PC-3 (cell line): Measurements from ENCODE around the gene GPR143. TPM values are rescaled to one million over a fixed set of nuclear protein-coding genes. Genes with fewer than 3 reads are reported as not detected.

Source experiments
- ATAC-seq: fragments of 200-7000 bp; cut with Tn5 transposase; 2 replicates; pipeline ENCODE4 v1.9.1; 2020; ENCODE audit warnings: mild to moderate bottlenecking, moderate library complexity
- BruUV-seq: library from RNA; stranded (reverse); fragments of 400-500 nt; replicated peaks from 2 replicates; lab custom pipeline; 2021; lab: Mats Ljungman, UMichigan
- CTCF ChIA-PET: fragments of 300-600 bp; sonication (Branson Sonifier 250); formaldehyde crosslinking; loops from one replicate; lab custom pipeline; 2022; ENCODE audit warnings: antibody characterized with exemption; lab: Charles Lee
- POLR2A ChIA-PET: fragments of 300-600 bp; sonication (Branson Sonifier 250); formaldehyde crosslinking; loops from one replicate; lab custom pipeline; 2022; ENCODE audit warnings: antibody characterized with exemption; ENCODE audit not compliant: unreplicated experiment; lab: Charles Lee
- DNase-seq: peaks from one replicate; pipeline ENCODE4 v3.0.0-alpha.2; 2015
- H2AFZ ChIP-seq: fragments of 300-600 bp; sonication (generic); 2 replicates; pipeline ENCODE4 v1.6.0; 2016; ENCODE audit warnings: antibody characterized with exemption, low read length
- H3F3A ChIP-seq: fragments of 300-600 bp; sonication (generic); one replicate; pipeline ENCODE4 v1.6.0; 2017; ENCODE audit warnings: antibody characterized with exemption, low read length, control low read depth, mild to moderate bottlenecking; ENCODE audit not compliant: unreplicated experiment
- H3K27ac ChIP-seq: fragments of 300-600 bp; sonication (generic); 2 replicates; pipeline ENCODE4 v1.5.1; 2016; ENCODE audit warnings: mild to moderate bottlenecking, low read length
- H3K27me3 ChIP-seq: fragments of 300-600 bp; sonication (generic); 2 replicates; pipeline ENCODE4 v1.6.1; 2016; ENCODE audit warnings: low read length, mixed read lengths
- H3K36me3 ChIP-seq: fragments of 300-600 bp; sonication (generic); 2 replicates; pipeline ENCODE4 v1.6.1; 2016; ENCODE audit warnings: low read depth, mixed run types, low read length, mixed read lengths
- H3K4me1 ChIP-seq: fragments of 300-600 bp; sonication (generic); 2 replicates; pipeline ENCODE4 v1.5.1; 2016; ENCODE audit warnings: low read length; ENCODE audit not compliant: insufficient read depth
- H3K4me2 ChIP-seq: fragments of 300-600 bp; sonication (generic); 2 replicates; pipeline ENCODE4 v1.6.0; 2016; ENCODE audit warnings: low read length
- H3K4me3 ChIP-seq: fragments of 300-600 bp; sonication (generic); 2 replicates; pipeline ENCODE4 v1.5.1; 2016; ENCODE audit warnings: mild to moderate bottlenecking, low read length, mixed read lengths
- H3K79me2 ChIP-seq: fragments of 300-600 bp; sonication (generic); 2 replicates; pipeline ENCODE4 v1.6.1; 2017; ENCODE audit warnings: low read length, mixed read lengths
- H3K9ac ChIP-seq: fragments of 300-600 bp; sonication (generic); 2 replicates; pipeline ENCODE4 v1.6.0; 2016; ENCODE audit warnings: mild to moderate bottlenecking, low read length
- H3K9me2 ChIP-seq: fragments of 300-600 bp; sonication (generic); replicated peaks from 2 replicates; pipeline ENCODE4 v1.6.1; 2016; ENCODE audit warnings: mixed run types, low read length, mixed read lengths
- H3K9me3 ChIP-seq: fragments of 300-600 bp; sonication (generic); 2 replicates; pipeline ENCODE4 v1.6.1; 2016; ENCODE audit warnings: low read length, mixed read lengths
- H4K20me1 ChIP-seq: fragments of 300-600 bp; sonication (generic); 2 replicates; pipeline ENCODE4 v1.6.1; 2016; ENCODE audit warnings: low read length, mixed read lengths
- EZH2 ChIP-seq: fragments of 300-600 bp; sonication (generic); IDR thresholded peaks from one replicate; pipeline ENCODE4 v1.6.1; 2017; ENCODE audit warnings: antibody characterized with exemption, mild to moderate bottlenecking, low read length; ENCODE audit not compliant: unreplicated experiment
- EZH2phosphoT487 ChIP-seq: fragments of 300-600 bp; sonication (generic); IDR thresholded peaks from 2 replicates; pipeline ENCODE4 v1.6.1; 2018; ENCODE audit warnings: mild to moderate bottlenecking, antibody characterized with exemption, low read length, borderline replicate concordance
- intact Hi-C: fragments of 100-400 bp; cut with micrococcal nuclease; formaldehyde crosslinking; loops from 2 replicates; pipeline ENCODE4 v1.9.0; 2023
- total RNA-seq: library from RNA; depleted of rRNA; stranded (reverse); fragments of >200 nt; gene quantifications from 2 replicates; pipeline ENCODE4 v1.2.3, GENCODE V29; 2014
- TF ChIP-seq, protein P1 (sequence below): fragments of 300-600 bp; sonication (generic); conservative IDR thresholded peaks from 2 replicates; pipeline ENCODE4 v1.5.1; 2017; ENCODE audit warnings: antibody characterized with exemption, low read depth, mild to moderate bottlenecking, low read length

The GPR143 gene
- total RNA-seq, 1 experiment from 2014 or later: 0.47 TPM

DNA sequence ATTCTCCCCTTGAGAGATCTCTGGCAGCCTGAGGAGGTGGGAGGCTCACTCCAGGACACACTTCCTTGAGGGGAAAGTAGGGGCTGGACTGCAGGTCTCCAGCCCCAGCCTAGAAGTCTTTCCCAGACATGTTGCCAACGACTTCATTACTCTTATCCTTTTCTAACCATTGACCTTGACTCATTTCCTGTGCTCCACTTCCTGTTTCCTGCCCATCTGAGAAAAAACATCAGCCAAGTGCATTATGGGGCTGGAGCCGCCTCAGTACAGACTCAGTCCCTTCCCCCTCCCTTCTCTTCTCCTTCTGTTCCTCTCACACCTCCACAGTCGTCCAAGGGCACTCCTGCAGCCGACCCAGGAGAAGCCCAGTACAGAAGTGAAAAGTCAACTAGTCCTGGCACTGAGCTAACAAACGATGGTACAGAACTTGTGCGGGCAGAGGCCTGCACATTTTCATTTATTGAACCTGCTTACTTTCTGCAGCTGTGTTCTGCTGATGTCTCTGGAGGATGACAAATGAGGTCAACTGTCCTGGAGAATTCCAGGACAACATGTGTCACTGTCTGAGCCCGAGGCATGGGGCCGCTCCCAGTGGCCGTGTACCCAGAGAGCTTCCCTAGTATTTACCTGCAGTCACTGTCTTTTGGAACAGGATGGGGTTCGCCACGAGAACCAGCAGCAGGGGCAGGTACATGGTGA is 20.1 kb downstream of the GPR143 start:
- Histone ChIP-seq H3K36me3 (no peaks in the 10 kb centered on the region), H2AFZ (no peak overlapping the region), H3K9me2 (no peaks in the 10 kb centered on the region), H3K9ac (no peak overlapping the region), H3K4me2 (no peak overlapping the region), H3F3A (no peaks in the 10 kb centered on the region), H3K27me3 (no peaks in the 10 kb centered on the region), H3K4me3 (no peak overlapping the region), H4K20me1 (no peaks in the 10 kb centered on the region), H3K27ac (no peak overlapping the region), H3K9me3 (no peaks in the 10 kb centered on the region), H3K4me1 (peaks cover 8% of the 10 kb centered on the region; the same call in 1 of the 2 replicates), H3K79me2 (no peaks in the 10 kb centered on the region)
- BruUV-seq: no TSS peak
- ChIA-PET CTCF (no interaction called here), POLR2A (no interaction called here)
- no peak for ATAC-seq
- intact Hi-C loops: no loop called here
- no peak for DNase-seq
- no peak for TF ChIP-seq EZH2

DNA sequence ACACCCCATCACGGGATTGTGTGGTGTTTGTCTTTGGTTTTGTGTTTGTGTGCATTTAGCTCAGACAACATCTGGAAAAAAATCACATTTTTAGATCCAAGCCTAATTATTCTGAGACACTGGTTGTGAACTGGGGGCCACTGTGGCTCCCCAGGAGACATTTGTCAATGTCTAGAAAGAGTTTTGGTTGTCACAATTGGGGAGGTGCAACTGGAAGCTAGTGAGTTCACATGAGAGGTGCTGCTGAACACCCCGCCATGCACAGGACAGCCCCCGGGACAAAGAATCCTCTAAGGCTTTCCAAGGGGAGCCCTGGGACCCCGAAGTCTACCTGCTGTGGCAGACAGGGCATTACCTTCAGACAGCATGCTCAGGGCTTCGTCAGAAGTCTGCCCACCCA is 26.5 kb downstream of the GPR143 start:
- Histone ChIP-seq H3K79me2 (no peaks in the 10 kb centered on the region), H3K9me3 (no peaks in the 10 kb centered on the region), H2AFZ (no peak overlapping the region), H3K9me2 (no peaks in the 10 kb centered on the region), H3K4me3 (no peak overlapping the region), H4K20me1 (no peaks in the 10 kb centered on the region), H3K4me2 (no peak overlapping the region), H3K27ac (no peak overlapping the region), H3K4me1 (no peaks in the 10 kb centered on the region), H3K9ac (no peak overlapping the region), H3F3A (no peaks in the 10 kb centered on the region), H3K36me3 (no peaks in the 10 kb centered on the region), H3K27me3 (no peaks in the 10 kb centered on the region)
- DNase-seq: no peak
- intact Hi-C loops: no loop called here
- CTCF ChIA-PET: no interaction called here
- TF ChIP-seq EZH2 (no peak), EZH2phosphoT487 (no peak)
- TF ChIP-seq, protein P1, sequence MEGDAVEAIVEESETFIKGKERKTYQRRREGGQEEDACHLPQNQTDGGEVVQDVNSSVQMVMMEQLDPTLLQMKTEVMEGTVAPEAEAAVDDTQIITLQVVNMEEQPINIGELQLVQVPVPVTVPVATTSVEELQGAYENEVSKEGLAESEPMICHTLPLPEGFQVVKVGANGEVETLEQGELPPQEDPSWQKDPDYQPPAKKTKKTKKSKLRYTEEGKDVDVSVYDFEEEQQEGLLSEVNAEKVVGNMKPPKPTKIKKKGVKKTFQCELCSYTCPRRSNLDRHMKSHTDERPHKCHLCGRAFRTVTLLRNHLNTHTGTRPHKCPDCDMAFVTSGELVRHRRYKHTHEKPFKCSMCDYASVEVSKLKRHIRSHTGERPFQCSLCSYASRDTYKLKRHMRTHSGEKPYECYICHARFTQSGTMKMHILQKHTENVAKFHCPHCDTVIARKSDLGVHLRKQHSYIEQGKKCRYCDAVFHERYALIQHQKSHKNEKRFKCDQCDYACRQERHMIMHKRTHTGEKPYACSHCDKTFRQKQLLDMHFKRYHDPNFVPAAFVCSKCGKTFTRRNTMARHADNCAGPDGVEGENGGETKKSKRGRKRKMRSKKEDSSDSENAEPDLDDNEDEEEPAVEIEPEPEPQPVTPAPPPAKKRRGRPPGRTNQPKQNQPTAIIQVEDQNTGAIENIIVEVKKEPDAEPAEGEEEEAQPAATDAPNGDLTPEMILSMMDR: no peak
- no TSS peak for BruUV-seq
- ATAC-seq: no peak
- POLR2A ChIA-PET: no interaction called here

DNA sequence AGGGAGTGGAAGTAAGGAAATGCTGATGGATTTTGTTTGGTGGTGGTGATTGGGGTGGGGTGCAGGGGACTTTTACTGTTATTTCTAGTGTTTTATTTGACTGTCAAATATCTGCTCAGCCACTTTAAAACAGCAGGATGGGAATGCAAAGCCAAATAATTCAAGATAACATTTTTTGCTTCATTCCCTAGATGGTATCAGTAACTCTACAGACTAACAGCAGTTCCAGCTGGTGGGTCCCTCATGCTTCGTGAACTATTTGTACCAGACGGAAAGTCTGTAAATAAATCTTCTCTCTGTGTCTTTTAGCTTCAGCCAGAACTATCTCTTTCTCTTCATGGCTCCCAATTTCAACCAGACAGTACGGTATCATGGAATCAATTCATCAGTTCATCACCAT is 27.5 kb downstream of the GPR143 start:
- H3K27me3 ChIP-seq: no peaks in the 10 kb centered on the region
- ChIA-PET CTCF (no interaction called here), POLR2A (no interaction called here)
- no peaks in the 10 kb centered on the region for H3F3A ChIP-seq
- no peaks in the 10 kb centered on the region for H3K9me2 ChIP-seq
- H3K4me3 ChIP-seq: no peak overlapping the region
- no peaks in the 10 kb centered on the region for H3K36me3 ChIP-seq
- H2AFZ ChIP-seq: no peak overlapping the region
- H4K20me1 ChIP-seq: no peaks in the 10 kb centered on the region
- H3K4me1 ChIP-seq: no peaks in the 10 kb centered on the region
- TF ChIP-seq, protein P1: no peak
- no peak overlapping the region for H3K27ac ChIP-seq
- no peak overlapping the region for H3K9ac ChIP-seq
- no peaks in the 10 kb centered on the region for H3K9me3 ChIP-seq
- no peak for ATAC-seq
- intact Hi-C loops: no loop called here
- no TSS peak for BruUV-seq
- H3K79me2 ChIP-seq: no peaks in the 10 kb centered on the region
- DNase-seq: no peak
- no peak overlapping the region for H3K4me2 ChIP-seq
